BLaER1 (cell line): ENCODE data around the gene GCNT3.

Source experiments
- H3K27ac ChIP-seq: shearing (Covaris generic); formaldehyde crosslinking; 2 replicates; pipeline ENCODE4 v1.8.1; 2022
- H3K27me3 ChIP-seq: shearing (Covaris generic); formaldehyde crosslinking; 2 replicates; pipeline ENCODE4 v1.8.1; 2022
- H3K36me3 ChIP-seq: shearing (Covaris generic); formaldehyde crosslinking; 2 replicates; pipeline ENCODE4 v1.8.1; 2022
- H3K4me1 ChIP-seq: shearing (Covaris generic); formaldehyde crosslinking; 2 replicates; pipeline ENCODE4 v1.8.1; 2022
- H3K4me2 ChIP-seq: shearing (Covaris generic); formaldehyde crosslinking; 2 replicates; pipeline ENCODE4 v1.8.1; 2022
- H3K4me3 ChIP-seq: shearing (Covaris generic); formaldehyde crosslinking; 2 replicates; pipeline ENCODE4 v1.8.1; 2022
- H3K9ac ChIP-seq: shearing (Covaris generic); formaldehyde crosslinking; 2 replicates; pipeline ENCODE4 v1.8.1; 2022
- H3K9me3 ChIP-seq: shearing (Covaris generic); formaldehyde crosslinking; 2 replicates; pipeline ENCODE4 v1.8.1; 2022
- H4K20me1 ChIP-seq: shearing (Covaris generic); formaldehyde crosslinking; 2 replicates; pipeline ENCODE4 v1.8.1; 2022
- Cebpa-rat ChIP-seq: shearing (Covaris generic); IDR thresholded peaks from 2 replicates; pipeline ENCODE4 v1.8.1; 2022

Gene GCNT3

DNA sequence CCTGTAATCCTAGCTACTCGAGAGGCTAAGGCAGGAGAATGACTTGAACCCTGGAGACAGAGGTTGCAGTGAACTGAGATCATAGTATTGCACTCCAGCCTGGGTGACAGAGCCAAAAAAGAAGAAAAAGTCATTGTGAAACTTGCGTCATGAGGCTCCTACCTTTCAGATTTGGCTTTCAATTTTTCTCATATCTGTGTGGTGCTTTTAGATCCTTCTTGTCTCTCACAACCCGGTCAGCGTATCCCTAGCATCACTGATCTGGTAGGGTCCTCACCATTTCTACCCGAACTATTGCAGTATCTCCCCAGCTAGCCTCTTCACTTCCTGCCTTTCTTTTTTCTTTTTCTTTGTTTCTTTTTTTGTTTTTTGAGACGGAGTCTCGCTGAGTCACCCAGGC lies 21.6 kb upstream of the GCNT3 start:
- Histone ChIP-seq H3K9ac (no peak overlapping the region), H3K27ac (no peak overlapping the region), H4K20me1 (no peaks in the 10 kb centered on the region), H3K4me2 (no peak overlapping the region), H3K27me3 (no peaks in the 10 kb centered on the region), H3K9me3 (no peaks in the 10 kb centered on the region), H3K4me1 (no peaks in the 10 kb centered on the region), H3K36me3 (no peaks in the 10 kb centered on the region), H3K4me3 (no peak overlapping the region)
- TF ChIP-seq Cebpa-rat, result no peak

DNA sequence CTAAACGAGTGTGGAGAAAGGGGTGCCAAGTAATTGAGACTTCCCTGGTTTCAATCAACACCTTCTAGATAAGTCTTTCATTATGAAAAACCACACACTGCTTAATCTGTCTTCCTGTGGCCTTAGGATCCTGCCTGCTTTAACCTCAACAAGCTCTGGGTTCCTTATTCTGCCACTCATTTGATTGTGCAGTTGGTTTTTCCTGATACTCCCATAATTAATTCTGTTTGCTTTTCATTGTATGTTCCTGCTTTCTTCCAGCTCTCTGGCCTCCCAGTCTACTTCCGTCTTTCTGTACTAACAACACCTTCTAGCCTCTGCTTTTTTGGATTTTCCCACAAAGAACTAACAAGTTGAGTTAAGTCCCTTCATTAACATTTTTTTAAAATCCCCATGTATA lies 20.2 kb upstream of the GCNT3 start:
- Histone ChIP-seq H4K20me1 (no peaks in the 10 kb centered on the region), H3K4me3 (no peak overlapping the region), H3K4me1 (no peaks in the 10 kb centered on the region), H3K27me3 (no peaks in the 10 kb centered on the region), H3K36me3 (no peaks in the 10 kb centered on the region), H3K4me2 (no peak overlapping the region), H3K9me3 (no peaks in the 10 kb centered on the region), H3K9ac (no peak overlapping the region), H3K27ac (no peak overlapping the region)
- TF ChIP-seq Cebpa-rat, result no peak

DNA sequence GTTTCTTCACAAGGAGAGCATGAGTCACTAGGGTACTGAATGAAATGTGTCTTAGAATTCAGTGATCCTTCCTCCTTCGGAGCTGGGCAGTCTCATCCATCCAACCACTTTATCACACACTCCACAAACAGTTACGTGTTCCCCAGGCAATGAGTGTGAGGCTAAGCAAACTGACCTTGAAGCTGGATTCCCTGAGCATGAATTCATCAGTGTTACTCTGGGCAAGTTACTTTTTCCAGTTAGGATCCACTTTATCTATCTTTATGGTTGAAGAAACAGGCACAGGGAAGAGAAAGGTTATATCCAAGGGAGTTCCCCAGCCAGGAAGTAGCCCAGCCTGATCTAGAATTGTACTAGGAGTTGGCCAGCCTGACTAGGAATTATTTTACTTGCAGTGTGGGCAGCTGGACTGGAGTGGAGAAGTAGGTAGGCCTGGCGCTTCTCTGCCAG lies 17.1 kb upstream of the GCNT3 start:
- H3K4me1 ChIP-seq, result no peaks in the 10 kb centered on the region
- H4K20me1 ChIP-seq, result no peaks in the 10 kb centered on the region
- TF ChIP-seq Cebpa-rat, result no peak
- no peak overlapping the region for H3K4me3 ChIP-seq
- H3K9me3 ChIP-seq, result no peaks in the 10 kb centered on the region
- H3K36me3 ChIP-seq, result no peaks in the 10 kb centered on the region
- no peak overlapping the region for H3K9ac ChIP-seq
- no peak overlapping the region for H3K4me2 ChIP-seq
- H3K27me3 ChIP-seq, result no peaks in the 10 kb centered on the region
- H3K27ac ChIP-seq, result no peak overlapping the region

DNA sequence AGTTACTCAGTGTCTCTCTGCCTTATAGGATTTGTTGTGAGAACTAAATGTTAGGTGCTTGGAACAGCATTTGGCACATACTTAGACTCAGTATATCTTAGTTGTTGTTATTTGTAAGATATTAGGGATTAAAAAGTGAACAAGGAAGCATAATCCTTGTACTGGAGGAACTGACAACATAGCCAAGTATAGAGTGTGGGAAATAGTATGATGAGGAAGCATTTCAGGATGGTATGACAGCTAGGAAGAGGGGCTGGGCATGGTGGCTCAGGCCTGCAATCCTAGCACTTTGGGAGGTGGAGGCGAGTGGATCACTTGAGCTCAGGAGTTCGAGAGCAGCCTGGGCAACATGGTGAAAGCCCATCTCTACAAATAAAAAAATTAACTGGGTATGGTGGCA lies 16.6 kb upstream of the GCNT3 start:
- no peak overlapping the region for H3K4me2 ChIP-seq
- no peaks in the 10 kb centered on the region for H3K36me3 ChIP-seq
- no peak overlapping the region for H3K9ac ChIP-seq
- no peak overlapping the region for H3K4me3 ChIP-seq
- H3K9me3 ChIP-seq, result no peaks in the 10 kb centered on the region
- no peaks in the 10 kb centered on the region for H3K27me3 ChIP-seq
- H4K20me1 ChIP-seq, result no peaks in the 10 kb centered on the region
- no peak for TF ChIP-seq Cebpa-rat
- no peaks in the 10 kb centered on the region for H3K4me1 ChIP-seq
- no peak overlapping the region for H3K27ac ChIP-seq

DNA sequence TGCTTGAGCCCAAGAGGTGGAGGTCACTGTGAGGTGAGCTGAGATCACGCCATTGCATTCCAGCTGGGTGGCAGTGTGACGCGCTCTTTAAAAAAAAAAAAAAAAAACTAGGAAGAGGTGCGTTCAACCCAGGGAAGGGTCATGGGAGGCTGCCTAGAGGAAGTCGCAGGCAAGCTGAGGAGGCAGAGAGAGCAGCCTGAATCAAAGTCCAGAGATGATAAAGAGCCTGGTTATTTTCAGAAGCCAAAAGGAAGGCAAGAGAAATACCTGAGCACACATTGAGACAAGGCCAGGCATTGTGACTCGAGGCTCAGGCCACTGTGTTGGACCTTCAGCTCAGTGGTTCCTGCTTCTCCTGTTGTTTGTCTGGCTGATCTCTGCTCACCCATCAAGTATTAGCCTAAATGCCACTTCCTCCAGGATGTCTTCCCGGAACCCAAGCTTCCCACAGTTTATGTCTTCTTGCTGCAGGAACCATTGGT lies 16.1 kb upstream of the GCNT3 start:
- H4K20me1 ChIP-seq, result no peaks in the 10 kb centered on the region
- no peak overlapping the region for H3K9ac ChIP-seq
- H3K4me1 ChIP-seq, result no peaks in the 10 kb centered on the region
- H3K27ac ChIP-seq, result no peak overlapping the region
- no peaks in the 10 kb centered on the region for H3K36me3 ChIP-seq
- H3K27me3 ChIP-seq, result no peaks in the 10 kb centered on the region
- H3K9me3 ChIP-seq, result no peaks in the 10 kb centered on the region
- H3K4me3 ChIP-seq, result no peak overlapping the region
- H3K4me2 ChIP-seq, result no peak overlapping the region
- no peak for TF ChIP-seq Cebpa-rat

DNA sequence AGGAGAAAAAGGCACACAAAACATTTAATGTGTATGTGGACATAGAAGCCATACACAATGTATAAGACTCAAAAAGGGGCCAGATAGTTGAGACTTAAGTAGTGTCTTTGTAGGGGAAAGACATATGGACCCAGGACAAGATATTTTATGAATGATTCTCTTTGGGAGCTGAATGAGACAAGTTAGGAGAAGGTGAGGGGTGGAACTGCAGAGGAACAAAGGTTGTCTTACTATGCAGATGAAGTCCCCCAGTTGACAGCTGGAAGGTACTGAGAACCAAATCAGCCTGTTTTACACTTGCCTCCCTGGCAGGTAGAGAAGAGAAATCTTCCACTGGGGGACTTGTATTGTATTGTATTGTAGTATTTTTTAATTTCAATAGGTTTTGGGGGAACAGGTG lies 14.9 kb upstream of the GCNT3 start:
- Histone ChIP-seq H3K9me3 (peaks cover 8% of the 10 kb centered on the region; the same call in 1 of the 2 replicates), H3K4me1 (no peaks in the 10 kb centered on the region), H3K36me3 (no peaks in the 10 kb centered on the region), H3K27ac (no peak overlapping the region), H3K27me3 (no peaks in the 10 kb centered on the region), H4K20me1 (no peaks in the 10 kb centered on the region), H3K4me3 (no peak overlapping the region), H3K4me2 (no peak overlapping the region), H3K9ac (no peak overlapping the region)
- no peak for TF ChIP-seq Cebpa-rat

DNA sequence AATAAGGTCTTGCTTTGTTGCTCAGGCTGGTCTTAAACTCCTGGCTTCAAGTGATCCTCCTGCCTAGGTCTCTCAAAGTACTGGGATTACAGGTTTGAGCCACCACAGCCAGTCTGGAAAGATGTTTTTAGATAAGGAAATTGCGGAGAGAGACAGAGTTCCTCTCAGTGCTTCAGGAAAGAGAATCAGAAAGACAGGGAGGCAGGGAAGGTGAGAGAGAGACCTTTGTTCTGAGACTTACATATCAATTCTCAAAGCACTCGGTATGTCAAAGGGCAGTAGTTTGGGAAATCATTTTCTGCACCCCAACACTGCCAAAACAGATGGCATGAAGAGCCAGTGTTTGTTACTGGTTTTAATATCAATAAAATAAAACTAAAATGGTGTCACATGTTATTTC lies 13.1 kb upstream of the GCNT3 start:
- Histone ChIP-seq H3K9ac (no peak overlapping the region), H3K9me3 (peaks cover 20% of the 10 kb centered on the region), H3K27me3 (no peaks in the 10 kb centered on the region), H3K4me2 (no peak overlapping the region), H3K4me1 (no peaks in the 10 kb centered on the region), H3K36me3 (no peaks in the 10 kb centered on the region), H3K27ac (no peak overlapping the region), H4K20me1 (no peaks in the 10 kb centered on the region), H3K4me3 (no peak overlapping the region)
- TF ChIP-seq Cebpa-rat, result no peak

DNA sequence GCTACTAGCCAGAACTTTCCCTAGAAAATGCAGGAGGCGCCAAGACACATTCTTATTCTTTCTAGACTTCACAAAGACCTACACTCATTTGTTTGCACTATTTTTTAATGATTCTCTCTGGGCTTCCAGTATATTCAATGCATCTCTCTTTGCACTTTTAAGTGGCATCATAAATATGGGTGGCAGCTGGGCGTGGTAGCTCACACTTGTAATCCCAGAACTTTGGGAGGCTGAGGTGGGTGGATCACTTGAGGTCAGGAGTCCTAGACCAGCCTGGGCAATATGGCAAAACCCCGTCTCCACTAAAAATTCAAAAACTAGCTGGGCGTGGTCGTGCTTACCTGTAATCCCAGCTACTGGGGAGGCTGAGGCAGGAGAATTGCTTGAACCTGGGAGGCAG lies 5.6 kb upstream of the GCNT3 start:
- Histone ChIP-seq H3K36me3 (no peaks in the 10 kb centered on the region), H3K9ac (no peak overlapping the region), H3K4me2 (no peak overlapping the region), H3K4me3 (no peak overlapping the region), H3K27ac (no peak overlapping the region), H3K4me1 (no peaks in the 10 kb centered on the region), H4K20me1 (no peaks in the 10 kb centered on the region), H3K27me3 (no peaks in the 10 kb centered on the region), H3K9me3 (peaks cover 42% of the 10 kb centered on the region)
- no peak for TF ChIP-seq Cebpa-rat

DNA sequence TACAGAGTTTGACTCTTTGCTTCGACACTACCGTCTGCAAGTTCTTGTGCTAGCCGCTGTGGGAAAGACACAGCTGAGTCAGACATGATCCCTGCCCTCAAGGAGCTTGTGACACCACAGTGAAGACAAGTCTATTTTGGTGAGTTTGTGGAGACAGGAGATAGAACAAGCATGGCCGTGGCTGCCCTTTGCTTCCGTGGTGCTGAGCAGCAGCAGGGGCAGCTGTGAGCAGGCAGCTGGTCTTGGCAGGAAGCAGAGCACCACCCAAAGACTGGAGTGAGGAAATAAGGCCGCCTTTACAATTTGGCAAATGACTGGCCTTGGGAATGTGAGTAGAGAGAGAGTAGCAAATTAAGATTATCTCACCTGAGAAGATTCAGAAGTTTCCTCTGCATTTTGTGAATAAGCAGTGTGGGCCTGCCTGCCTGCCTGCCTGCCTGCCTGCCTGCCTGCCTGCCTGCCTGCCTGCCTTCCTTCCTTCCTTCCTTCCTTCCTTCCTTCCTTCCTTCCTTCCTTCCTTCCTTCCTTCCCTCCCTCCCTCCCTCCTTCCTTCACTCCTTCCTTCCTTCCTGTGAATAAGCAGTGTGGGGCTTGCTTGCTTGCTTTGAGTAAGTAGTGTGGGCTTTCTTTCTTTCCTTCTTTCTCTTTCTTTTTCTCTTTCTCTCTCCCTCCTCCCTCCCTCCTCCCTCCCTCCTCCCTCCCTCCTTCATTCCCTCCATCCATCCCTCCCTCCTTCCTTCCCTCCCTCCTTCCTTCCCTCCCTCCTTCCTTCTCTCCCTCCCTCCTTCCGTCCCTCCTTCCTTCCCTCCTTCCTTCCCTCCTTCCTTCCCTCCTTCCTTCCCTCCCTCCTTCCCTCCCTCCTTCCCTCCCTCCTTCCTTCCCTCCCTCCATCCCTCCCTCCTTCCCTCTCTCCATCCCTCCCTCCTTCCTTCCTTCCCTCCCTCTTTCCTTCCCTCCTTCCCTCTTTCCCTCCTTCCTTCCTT lies 1.6 kb upstream of the GCNT3 start:
- no peak overlapping the region for H3K27ac ChIP-seq
- H3K36me3 ChIP-seq, result no peaks in the 10 kb centered on the region
- TF ChIP-seq Cebpa-rat, result no peak
- no peak overlapping the region for H3K4me2 ChIP-seq
- H4K20me1 ChIP-seq, result no peaks in the 10 kb centered on the region
- no peak overlapping the region for H3K4me3 ChIP-seq
- H3K9ac ChIP-seq, result no peak overlapping the region
- H3K9me3 ChIP-seq, result peaks cover 22% of the 10 kb centered on the region; the same call in 1 of the 2 replicates
- H3K4me1 ChIP-seq, result peaks cover 9% of the 10 kb centered on the region
- H3K27me3 ChIP-seq, result no peaks in the 10 kb centered on the region

DNA sequence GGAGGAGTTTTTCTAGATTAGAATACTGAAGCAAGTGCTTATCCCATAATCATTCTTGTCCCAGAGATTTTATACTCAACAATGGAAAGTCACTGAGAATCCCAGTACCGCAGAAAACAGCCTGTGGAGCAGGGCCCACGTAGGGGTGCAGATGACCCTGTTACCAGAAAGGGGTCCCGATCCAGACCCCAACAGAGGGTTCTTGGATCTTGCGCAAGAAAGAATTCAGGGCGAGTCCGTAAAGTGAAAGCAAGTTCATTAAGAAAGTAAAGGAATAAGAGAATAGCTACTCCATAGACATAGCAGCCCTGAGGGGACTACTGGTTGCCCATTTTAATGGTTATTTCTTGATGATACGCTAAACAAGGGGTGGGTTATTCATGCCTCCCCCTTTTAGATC lies 2.6 kb downstream of the GCNT3 start:
- H3K27me3 ChIP-seq, result no peaks in the 10 kb centered on the region

More for the DNA sequence above, 2.6 kb downstream of the GCNT3 start:
- H3K4me1 ChIP-seq, result peaks cover 18% of the 10 kb centered on the region
- H3K27ac ChIP-seq, result peak overlapping the region; percentile 84; the same call in 1 of the 2 replicates
- peak; percentile 38; the same call in 1 of the 2 replicates for TF ChIP-seq Cebpa-rat
- peak overlapping the region; percentile 80 for H3K4me2 ChIP-seq
- no peaks in the 10 kb centered on the region for H4K20me1 ChIP-seq
- H3K4me3 ChIP-seq, result no peak overlapping the region; the same call in 1 of the 2 replicates
- no peak overlapping the region for H3K9ac ChIP-seq
- no peaks in the 10 kb centered on the region for H3K36me3 ChIP-seq
- H3K9me3 ChIP-seq, result peaks cover 21% of the 10 kb centered on the region; the same call in 1 of the 2 replicates
